ENCODE measurements around the gene CTTNBP2NL.
"Not testable (repeated sequence)": the region's sequence is repeated elsewhere in the genome, so short reads cannot be mapped to it uniquely, and the experiment has no call there.

Gene CTTNBP2NL

DNA sequence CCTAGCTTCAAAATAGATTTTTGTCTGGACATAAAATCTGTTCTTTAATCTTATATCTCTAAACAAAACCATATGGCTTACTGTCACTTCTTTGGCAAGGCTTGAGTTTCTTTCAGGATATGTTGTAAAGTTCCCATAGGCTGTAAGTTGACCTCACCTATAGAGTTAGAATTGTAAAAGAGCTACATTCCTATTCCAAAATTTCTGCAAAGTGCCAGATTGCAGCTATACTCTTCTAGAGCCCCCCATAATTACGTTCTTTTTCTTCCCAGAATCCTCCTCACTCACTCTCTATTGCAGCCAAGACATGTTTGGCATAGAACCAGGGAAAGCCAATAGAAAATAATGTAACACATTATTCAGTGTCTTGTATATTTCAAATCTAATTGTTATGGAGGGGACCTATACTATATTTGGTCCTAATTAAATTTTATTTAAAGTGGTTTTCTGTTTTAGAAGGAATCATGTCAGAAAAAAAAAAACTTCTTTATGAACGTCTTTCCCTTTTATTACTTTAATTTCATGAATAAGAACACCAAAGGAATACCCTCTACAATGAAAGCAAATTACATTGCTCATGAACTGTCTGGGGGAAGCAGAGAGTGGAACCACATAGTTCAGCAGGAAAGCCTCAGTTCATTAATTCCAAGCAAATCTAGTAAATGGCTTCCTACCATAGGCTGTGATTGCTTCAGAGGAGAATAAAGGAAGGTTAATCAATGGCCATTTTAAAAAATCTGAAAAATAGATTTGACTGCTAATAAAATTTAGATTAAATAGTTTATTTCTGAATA lies 22.3 kb downstream of the CTTNBP2NL start:
- no peak for DNase-seq (ENCODE audit: low spot score)

DNA sequence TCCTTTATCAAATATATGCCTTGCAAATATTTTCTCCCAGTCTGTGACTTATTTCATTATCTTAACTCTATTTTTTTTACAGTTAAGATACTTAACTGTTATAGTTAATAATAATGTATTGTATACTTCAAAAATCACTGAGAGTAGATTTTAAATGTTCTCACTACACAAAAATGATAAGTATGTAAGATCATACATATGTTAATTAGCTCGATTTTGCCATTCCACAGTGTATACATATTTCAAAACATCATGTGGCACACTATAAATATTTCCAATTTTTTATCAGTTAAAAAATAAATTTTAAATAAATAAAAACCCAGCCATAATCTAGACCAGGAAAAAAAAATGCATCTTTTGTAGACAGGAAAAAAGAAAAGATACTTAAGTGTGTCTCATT lies 27.2 kb downstream of the CTTNBP2NL start:
- no peak for DNase-seq (ENCODE audit: low spot score)

DNA sequence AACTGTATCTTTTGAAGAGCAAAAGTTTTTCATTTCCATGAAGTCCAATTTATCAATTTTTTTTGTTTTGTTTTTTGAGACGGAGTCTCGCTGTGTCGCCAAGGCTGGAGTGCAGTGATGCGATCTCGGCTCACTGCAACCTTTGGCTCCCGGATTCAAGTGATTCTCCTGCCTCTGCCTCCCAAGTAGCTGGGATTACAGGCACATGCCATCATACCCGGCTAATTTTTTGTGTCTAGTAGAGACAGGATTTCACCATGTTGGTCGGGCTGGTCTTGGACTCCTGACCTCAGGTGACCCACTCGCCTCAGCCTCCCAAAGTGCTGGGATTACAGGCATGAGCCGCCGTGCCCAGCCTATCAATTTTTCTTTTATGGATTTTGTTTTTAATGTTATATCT lies 27.7 kb downstream of the CTTNBP2NL start:
- not testable (repeated sequence) for DNase-seq (ENCODE audit: low spot score)

DNA sequence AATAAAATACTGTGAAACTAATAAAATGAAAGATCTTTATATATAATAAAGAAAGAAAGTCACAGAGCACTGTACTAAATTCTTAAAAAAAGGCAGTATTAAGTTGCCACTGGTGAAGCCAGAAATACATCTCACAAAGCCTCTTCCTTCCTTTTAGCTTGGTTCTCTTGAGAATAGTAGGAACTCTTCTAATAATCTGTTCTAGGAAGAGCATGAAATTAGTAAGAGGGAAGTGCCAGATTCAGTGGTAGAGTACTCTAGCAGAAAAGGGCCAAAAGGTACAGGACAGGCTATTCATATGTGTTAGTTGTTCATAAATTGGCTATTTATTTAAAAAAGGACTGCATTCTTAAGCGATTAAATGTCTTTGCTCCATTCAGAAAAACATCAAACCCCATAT lies 33.7 kb downstream of the CTTNBP2NL start:
- DNase-seq (ENCODE audit: low spot score), result no peak

DNA sequence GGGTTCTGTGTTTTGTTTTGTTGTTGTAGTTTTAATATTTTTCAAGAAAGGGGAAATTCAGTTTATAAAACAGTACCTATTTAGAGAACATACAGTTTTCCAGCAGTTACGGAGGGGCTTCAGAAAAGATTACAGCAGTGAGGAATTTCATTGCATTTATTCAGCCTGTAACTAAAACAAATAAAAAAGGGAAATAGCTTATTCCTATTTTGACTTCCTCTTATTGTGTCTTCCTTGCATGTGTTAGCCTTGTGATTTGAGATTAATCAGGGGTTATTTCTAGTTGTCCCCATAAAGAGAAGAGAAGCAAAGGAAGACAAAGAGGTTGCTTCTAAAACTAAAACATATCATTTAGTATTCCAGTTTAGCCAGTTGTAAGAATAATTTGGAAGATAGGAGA lies 35.0 kb downstream of the CTTNBP2NL start:
- no peak for DNase-seq (ENCODE audit: low spot score)

DNA sequence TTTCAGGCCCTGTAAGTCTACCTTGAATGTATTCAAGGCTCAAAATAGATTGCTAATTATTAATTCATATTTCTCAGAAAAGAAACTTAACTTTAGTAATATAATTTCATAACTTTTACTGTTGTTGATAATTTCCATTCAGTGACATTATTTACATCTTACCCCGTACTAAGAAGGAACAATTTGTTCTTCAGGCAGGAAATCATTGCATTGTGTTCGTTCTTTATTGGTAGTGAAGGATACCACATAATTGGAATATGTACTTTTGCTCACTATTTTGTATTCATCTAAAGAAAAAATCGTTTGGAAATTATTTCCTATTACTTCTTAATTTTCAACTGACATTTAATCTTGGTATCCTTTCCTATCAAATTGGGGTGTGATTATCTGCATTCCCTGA lies 39.4 kb downstream of the CTTNBP2NL start:
- DNase-seq (ENCODE audit: low spot score), result no peak

DNA sequence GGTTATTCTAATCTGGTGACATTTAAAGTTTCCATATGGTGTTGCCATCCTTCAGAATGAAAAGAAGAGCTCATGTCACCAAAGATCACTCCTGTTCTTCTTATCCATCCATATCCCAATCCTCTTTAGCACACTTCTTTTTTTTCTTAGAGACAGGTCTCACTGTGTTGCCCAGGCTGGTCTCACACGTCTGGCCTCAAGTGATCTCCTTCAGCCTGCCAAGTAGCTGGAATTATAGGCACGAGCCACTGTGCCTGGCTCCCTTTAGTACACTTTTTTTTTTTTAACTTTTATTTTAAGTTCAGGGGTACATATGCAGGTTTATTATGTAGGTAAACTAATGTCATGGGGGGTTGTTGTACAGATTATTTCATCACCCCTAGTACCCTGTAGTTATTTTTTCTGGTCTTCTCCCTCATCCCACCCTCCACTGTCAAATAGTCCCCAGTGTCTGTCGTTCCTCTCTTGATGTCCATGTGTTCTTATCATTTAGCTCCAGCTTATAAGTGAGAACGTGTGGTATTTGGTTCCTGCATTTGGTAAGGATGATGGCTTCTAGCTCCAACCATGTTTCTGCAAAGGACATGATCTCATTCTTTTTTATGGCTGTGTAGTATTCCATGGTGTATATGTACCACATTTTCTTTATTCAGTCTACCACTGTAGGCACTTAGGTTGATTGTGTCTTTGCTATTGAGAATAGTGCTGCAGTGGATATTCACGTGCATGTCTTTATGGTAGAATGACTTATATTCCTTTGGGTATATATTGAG lies 40.6 kb downstream of the CTTNBP2NL start:
- no peak for DNase-seq (ENCODE audit: low spot score)

DNA sequence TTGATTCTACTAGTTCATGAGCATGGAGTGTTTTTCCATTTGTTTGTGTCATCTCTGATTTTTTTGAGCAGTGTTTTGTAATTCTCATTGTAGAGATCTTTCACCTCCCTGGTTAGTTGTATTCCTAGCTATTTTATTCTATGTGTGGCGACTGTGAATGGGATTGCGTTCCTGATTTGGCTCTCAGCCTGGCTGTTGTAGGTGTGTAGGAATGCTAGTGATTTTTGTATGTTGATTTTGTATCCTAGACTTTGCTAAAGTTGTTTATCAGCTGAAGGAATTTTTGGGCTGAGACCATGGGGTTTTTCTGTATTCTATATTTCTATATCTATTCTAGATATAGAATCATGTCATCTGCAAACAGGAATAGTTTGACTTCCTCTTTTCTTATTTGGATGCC lies 42.1 kb downstream of the CTTNBP2NL start:
- not testable (repeated sequence) for DNase-seq (ENCODE audit: low spot score)

DNA sequence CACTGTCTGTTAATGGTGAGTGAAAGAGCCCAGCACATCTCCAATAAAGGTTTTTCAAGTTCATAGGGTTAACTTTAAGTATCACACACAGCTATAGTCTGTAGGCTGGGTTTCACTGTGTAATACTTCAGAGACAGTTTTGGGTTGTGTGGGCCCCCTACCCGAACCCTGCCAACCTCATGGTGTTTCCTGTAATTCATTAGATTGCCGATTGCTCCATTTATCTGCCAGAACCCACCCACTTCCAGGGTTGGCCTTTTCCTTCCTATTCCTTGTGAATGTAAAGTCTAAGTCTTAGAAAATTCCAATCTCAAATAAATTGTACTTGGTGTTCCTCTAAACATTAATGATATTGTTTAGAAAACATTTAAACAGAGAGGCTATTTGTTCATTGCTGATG lies 43.6 kb downstream of the CTTNBP2NL start:
- no peak for DNase-seq (ENCODE audit: low spot score)

DNA sequence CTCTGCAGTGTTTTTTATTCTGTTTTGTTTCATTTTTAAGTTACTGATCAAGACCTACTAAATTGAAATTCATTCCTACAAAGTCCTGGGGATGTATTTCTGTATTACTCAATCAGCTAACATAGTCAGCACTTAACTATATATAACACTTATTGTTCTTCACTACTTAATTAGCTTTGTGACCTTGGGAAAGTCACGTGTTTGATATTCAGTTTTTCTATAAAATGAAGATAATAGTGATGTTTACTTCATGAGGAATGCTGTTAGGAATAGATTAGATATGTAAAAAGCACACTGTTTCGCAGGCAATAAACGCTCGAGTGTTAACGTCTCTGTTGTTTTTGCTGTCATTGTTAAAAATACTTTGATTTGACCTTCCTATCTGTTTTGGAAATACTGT lies 44.6 kb downstream of the CTTNBP2NL start:
- DNase-seq (ENCODE audit: low spot score), result no peak

DNA sequence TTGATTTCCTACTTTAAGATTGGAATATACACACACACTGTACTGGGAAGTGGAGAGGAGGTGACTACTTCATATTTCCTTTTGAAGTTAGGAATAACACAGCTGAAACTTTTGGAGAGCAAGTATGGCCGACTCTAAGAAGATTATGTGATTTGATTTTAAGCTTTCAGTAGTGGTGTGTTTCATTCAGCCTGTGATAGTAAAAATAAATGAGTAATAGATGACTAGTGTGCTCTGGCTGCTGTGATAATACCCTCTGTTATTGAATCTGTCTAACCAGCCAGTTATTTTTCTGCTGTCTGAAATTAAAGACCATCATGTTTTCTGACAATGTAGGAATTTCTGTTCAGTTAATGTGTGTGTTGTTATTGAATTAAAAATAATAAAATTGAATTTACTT lies 48.3 kb downstream of the CTTNBP2NL start:
- DNase-seq (ENCODE audit: low spot score), result peak; percentile 25

DNA sequence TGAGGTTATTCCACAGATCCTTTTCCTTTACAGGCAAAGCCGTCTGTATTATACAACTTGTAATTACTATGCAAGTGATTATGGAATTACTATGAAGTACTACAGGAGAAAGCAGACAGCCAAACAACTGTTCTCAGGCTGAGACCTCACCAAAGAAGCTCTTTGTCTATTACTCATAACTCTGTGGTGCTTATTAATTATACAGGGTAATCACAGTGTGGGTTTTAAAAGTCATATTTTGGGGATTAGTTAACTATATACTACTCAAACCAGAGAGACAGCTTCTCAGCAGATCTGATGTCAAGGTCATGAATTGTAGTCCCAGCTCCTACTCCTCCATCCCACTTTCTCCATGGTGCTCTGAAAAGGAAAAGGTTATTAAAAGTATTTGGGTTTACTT lies 49.6 kb downstream of the CTTNBP2NL start:
- no peak for DNase-seq (ENCODE audit: low spot score)

DNA sequence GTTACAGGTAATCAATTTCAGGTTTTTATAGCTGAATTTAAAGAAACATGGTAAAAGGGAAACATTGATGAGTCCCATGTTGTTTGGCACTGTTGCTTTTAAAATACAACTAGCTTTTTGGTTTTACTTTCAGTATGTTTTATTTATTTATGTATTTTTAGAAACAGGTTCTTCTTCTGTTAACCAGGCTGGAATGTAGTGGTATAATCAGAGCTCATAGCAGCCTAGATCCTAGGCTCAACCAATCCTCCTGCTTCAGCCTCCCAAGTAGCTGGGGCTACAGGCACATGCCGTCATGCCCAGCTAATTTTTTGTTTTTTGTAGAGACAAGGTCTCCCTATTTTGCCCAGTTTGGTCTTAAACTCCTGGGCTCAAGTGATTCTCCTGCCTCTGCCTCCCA lies 50.4 kb downstream of the CTTNBP2NL start:
- DNase-seq (ENCODE audit: low spot score), result no peak

DNA sequence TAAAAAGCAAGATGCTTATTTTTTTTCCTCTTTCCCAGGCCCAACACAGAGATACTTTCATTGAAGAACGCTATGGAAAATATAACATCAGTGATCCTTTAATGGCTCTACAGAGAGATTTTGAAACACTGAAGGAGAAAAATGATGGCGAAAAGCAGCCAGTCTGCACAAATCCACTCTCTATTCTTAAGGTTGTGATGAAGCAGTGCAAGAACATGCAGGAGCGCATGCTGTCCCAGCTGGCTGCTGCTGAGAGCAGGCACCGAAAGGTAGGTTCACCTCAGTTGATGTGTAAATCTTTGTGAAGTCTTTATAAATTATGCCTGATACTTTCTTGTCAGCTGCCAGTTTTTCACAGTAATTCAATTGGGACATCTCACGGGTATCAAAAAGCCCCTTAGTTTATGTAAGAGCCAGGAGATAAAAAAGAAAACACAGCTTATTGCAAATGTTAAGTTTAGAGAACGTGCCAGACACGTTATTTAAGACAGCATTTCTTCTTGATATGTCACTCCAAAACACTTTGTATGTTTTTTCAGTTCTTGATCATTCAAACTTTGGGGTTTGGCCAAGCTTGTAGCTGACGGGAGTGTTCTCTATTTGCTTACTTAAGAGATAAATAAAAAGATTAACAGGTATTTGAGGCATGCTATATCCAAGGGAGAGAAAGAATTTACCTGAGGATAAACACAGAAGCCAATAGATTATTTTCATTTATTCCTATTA lies 53.1 kb downstream of the CTTNBP2NL start:
- DNase-seq (ENCODE audit: low spot score), result no peak

DNA sequence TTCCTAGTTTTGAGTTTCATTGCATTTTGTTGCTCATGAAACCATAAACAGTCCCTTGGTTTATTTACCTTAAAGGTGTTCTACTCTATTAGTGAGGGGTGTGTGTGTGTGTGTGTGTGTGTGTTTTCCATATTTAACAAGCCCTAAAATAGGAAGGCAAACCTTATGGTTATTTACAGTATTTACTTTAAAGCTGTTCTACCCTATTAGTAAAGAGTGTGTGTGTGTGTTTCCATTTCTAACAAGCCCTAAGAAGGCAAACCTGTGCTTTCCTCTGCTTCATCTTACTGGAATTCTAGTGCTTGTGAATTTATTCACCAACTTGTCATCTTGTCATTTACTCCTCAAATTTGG lies 53.6 kb downstream of the CTTNBP2NL start:
- no peak for DNase-seq (ENCODE audit: low spot score)

DNA sequence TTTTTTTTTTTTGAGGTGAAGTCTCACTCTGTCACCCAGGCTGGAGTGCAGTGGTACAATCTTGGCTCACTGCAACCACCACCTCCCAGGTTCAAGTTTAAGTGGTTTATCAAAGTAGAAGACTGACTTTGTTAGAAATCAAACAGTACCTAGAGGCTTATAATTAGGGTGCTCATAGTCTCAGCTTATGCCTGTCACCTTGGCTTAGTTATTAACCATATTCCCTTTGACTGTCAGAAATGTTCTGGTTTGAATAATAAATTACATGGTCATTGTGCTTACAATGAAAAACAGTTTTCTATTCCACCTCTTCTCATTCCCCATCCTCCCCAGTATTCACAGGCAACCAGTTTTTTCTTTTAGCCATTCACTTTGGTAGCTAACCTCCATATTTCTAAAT lies 54.8 kb downstream of the CTTNBP2NL start:
- DNase-seq (ENCODE audit: low spot score), result no peak

DNA sequence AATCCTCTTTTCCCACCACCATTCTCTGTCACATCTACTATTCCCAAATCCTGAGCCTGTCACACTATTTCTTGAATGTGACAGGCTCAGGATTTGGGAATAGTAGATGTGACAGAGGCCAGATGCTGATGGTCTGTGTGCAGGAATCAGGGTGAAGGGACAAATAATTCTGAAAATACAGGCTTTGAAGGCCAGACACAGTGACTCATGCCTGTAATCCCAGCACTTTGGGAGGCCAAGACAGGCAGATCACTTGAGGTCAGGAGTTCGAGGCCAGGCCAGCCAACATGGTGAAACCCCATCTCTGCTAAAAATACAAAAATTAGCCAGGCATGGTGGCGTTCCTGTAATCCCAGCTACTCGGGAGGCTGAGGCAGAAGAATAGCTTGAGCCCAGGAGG lies 55.3 kb downstream of the CTTNBP2NL start:
- not testable (repeated sequence) for DNase-seq (ENCODE audit: low spot score)

DNA sequence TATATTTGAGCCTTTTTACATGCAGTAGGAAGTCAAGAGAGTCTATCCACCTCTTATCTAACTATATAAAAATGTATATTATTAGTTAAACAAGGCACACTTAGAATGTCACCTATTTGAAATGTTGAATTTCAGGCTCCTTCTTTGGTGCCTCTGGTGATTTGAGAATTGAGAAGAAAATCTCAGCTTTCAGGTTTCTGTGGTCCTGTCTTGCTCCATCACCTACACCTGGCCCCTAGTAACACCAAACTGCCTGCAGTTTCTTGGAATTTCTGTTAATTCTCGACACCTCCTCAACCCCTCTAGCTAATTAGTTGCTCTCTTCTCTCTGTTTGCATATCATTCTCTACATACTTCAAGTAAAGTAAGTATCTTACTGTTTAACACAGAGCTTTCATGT lies 57.9 kb downstream of the CTTNBP2NL start:
- DNase-seq (ENCODE audit: low spot score), result no peak

DNA sequence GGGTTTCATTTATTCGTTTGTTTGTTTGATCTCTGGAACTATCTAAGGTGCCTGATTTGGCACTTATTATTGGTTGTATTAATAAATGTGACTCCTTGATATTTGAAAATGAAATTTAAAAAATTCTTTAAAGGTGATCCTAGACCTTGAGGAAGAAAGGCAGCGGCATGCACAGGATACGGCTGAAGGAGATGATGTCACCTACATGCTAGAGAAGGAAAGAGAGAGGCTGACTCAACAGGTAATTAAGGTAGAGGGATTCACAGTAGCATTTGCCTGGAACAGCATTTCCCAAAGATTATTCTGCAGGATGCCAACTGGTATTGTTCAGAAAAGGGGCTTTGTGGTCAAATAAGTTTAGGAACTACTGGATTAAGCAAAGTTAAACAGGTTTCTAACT lies 58.3 kb downstream of the CTTNBP2NL start:
- no peak for DNase-seq (ENCODE audit: low spot score)

DNA sequence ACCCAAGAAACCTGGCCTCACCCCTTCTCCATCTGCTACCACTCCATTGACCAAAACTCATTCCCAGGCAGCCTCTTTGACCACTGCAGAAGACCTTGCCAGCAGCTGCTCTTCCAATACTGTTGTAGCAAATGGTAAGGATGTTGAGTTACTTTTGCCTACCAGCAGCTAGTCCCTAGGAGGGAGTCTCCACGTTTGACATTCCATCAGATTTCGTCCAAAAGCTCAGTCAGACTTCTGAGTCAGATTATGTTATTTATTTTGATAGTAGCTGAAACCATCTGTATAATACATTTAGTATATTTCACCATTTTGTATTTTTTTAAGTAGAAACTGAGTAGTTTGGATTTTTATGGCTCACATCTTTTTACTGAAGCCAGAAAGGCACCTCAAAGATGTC lies 61.2 kb downstream of the CTTNBP2NL start:
- DNase-seq (ENCODE audit: low spot score), result no peak

DNA sequence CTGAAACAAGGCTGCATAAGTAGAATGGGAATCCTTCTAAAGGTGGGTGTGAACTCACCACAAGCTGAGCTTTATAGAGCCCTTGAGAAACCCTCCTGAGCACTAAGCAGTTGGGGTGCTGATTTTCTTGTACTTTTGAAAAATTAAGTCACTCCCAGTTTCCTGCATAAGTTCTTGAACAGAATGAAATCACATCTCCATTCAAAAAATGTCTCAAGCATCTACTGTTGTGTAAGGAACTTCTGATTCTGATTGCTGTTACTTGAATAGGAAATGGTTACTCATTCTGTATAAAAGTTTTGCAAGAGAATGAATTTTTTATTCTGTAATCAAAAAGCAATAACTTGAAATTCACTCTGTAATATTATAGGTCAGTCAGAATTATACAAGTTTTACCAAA lies 61.9 kb downstream of the CTTNBP2NL start:
- DNase-seq (ENCODE audit: low spot score), result no peak

DNA sequence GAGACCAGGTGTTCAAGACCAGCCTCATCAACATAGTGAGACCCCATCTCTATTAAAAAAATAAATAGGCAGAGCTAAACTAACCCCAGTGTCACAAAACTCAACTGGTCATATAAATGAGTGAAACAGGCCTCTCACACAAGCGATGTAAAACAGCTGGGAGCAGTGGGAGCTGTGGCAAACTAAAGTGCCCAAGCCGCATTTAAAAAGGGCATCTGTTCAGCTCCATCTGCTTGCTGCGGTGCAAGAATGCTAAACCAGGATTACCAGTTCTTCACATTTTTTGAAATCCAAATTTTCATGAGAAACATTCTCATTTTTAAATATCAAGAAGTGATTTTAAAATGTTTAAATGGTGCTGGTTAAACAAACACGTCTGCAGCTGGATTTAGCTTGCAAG lies 62.7 kb downstream of the CTTNBP2NL start:
- DNase-seq (ENCODE audit: low spot score), result no peak

DNA sequence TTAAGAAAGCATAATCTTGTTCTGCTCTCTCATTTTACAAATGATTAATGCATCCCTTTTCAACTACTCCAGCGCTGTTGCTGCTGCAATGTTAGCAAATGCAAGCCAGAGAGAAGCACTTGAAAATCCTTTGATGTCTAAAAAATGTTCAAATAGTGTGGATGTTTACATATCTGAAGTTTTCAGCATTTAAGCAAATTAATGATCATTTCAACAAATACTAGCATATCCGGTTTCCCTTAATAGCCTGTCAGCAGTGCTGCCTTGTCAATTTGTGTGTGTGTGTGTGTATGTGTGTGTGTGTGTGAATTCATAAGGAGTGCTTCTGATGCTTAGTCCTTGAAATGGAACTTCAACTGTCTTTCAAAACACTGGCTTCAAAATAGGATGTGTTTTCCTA lies 64.6 kb downstream of the CTTNBP2NL start:
- no peak for DNase-seq (ENCODE audit: low spot score)
